Measurements from ENCODE around the gene SBSN.

DNA sequence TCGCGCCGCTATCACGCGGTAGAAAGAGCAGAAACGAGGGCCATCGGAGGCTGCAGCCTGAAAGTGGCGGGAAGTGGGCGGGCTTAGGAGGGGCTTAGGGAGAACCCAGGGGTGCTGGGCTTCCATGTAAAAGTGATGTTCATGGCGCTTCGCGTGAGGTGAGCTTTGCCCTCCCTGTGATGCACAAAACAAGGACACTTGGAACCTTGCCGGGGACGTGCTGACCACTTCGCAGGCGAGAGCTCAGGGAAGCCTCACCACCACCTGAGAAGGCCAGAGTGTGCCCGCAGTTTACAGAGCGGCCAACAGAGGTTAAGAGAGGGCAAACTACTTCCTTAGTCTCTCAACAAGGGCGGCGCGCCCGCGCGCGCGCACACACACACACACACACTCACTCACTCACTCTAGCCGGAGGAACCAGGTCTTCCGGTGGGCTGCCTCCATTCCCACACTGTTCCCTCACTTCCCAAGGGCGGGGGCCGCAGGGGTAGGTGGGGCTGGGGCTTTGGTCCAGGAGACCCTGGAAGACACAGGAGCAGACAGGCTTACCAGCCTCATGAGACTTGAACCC lies 5.8 kb upstream of the SBSN start:
- no peak for TF ChIP-seq POLR2A (conservative IDR thresholded peaks at IDR 0.05)
- TF ChIP-seq NFYB (IDR thresholded peaks at IDR 0.05; ENCODE audit: extremely low read depth, insufficient read length) = no peak
- no peak for TF ChIP-seq LARP7 (IDR thresholded peaks at IDR 0.05)
- TF ChIP-seq CBX3 (IDR thresholded peaks at IDR 0.05; ENCODE audit: borderline replicate concordance in 1 of 2, low read length in 2 of 2) = no peak
- no peak for TF ChIP-seq CTCF (IDR thresholded peaks at IDR 0.05 in 2 of 3, conservative IDR thresholded peaks at IDR 0.05 in 1 of 3; ENCODE audit: insufficient read depth in 2 of 3, low read depth in 1 of 3, low read length in 3 of 3)
- TF ChIP-seq MCM5 (IDR thresholded peaks at IDR 0.05; ENCODE audit: low read depth) = no peak
- TF ChIP-seq SRF (CRISPR knock-in tag; IDR thresholded peaks at IDR 0.05) = no peak

Measured in K562 (cell line).